Endothelial cell of umbilical vein (primary cell): ENCODE results near the gene KCNMA1. TPM values are rescaled to one million over a fixed set of nuclear protein-coding genes. Genes with fewer than 3 reads are reported as not detected.
A peak's percentile ranks its signal among the peaks of the same experiment; 100 is the strongest.

Source experiments
- BruUV-seq: library from RNA; stranded (reverse); fragments of 400-500 nt; replicated peaks from 2 replicates; lab custom pipeline; 2021; lab: Mats Ljungman, UMichigan
- CTCF ChIA-PET: fragments of 300-600, 350-600 bp; sonication (Branson Sonifier 250); formaldehyde crosslinking; loops from one replicate; lab custom pipeline; 2021; ENCODE audit warnings: antibody characterized with exemption, inconsistent platforms; lab: Charles Lee
- POLR2A ChIA-PET: fragments of 300-600, 350-600 bp; sonication (Branson Sonifier 250); formaldehyde crosslinking; loops from one replicate; lab custom pipeline; 2021; ENCODE audit warnings: antibody characterized with exemption, inconsistent platforms; lab: Charles Lee
- DNase-seq: peaks from one replicate; pipeline ENCODE4 v3.0.0-alpha.2; 2011; ENCODE audit warnings: low read depth, low spot score
- FAIRE-seq: peaks from 2 replicates; lab custom pipeline; 2011; peaks lifted over from hg19 to GRCh38; lab: Jason Lieb, UNC
- H2AFZ ChIP-seq: 2 replicates; pipeline ENCODE4 v1.6.0; 2012; ENCODE audit warnings: low read depth, low read length, control low read depth, inconsistent platforms
- H3K27ac ChIP-seq: 2 replicates; pipeline ENCODE4 v1.5.1; 2011; ENCODE audit warnings: low read depth, mild to moderate bottlenecking, control low read depth, low read length, moderate library complexity; ENCODE audit not compliant: insufficient read depth
- H3K27me3 ChIP-seq, 2 experiments: 2 replicates each; pipeline versions ENCODE4 v1.6.0 to v1.6.1; 2011; ENCODE audit warnings: low read length in 2 of 2, mixed read lengths in 1 of 2; ENCODE audit not compliant: control insufficient read depth in 2 of 2, insufficient read depth in 2 of 2
- H3K36me3 ChIP-seq, 2 experiments: 2 replicates in 1 of 2; 3 replicates in 1 of 2; pipeline ENCODE4 v1.5.1; 2011; ENCODE audit warnings: low read length in 2 of 2, mild to moderate bottlenecking in 1 of 2, moderate library complexity in 1 of 2; ENCODE audit not compliant: control insufficient read depth in 2 of 2, insufficient read depth in 2 of 2; ENCODE audit errors: extremely low read depth in 1 of 2
- H3K4me1 ChIP-seq: 3 replicates; pipeline ENCODE4 v1.5.1; 2011; ENCODE audit warnings: mild to moderate bottlenecking, low read length; ENCODE audit not compliant: control insufficient read depth, insufficient read depth; ENCODE audit errors: extremely low read depth
- H3K4me2 ChIP-seq: 2 replicates; pipeline ENCODE4 v1.6.1; 2011; ENCODE audit warnings: low read length, control low read depth, mixed read lengths; ENCODE audit not compliant: insufficient read depth
- H3K4me3 ChIP-seq, 3 experiments: fragments of 200-600 bp in 1 of 3; sonication (generic), shearing (Covaris generic) in 1 of 3; replicated peaks in 1 of 3; 2 replicates each; pipeline ENCODE4 v1.5.1; 2011 to 2016; ENCODE audit warnings: control low read depth in 3 of 3, low read length in 3 of 3, mild to moderate bottlenecking in 2 of 3, inconsistent platforms in 1 of 3, low read depth in 1 of 3, moderate library complexity in 1 of 3; ENCODE audit not compliant: insufficient read depth in 1 of 3
- H3K79me2 ChIP-seq: 2 replicates; pipeline ENCODE4 v1.6.0; 2012; ENCODE audit warnings: low read length, inconsistent platforms; ENCODE audit not compliant: control insufficient read depth, insufficient read depth
- H3K9ac ChIP-seq: replicated peaks from 2 replicates; pipeline ENCODE3; 2011; ENCODE audit warnings: low read length, control low read depth; ENCODE audit not compliant: insufficient read depth; ENCODE audit errors: extremely low read depth
- H3K9me1 ChIP-seq: replicated peaks from 3 replicates; pipeline ENCODE4 v1.6.0; 2011; ENCODE audit warnings: mild to moderate bottlenecking, low read length; ENCODE audit not compliant: control insufficient read depth, insufficient read depth; ENCODE audit errors: extremely low read depth
- H3K9me3 ChIP-seq: replicated peaks from 2 replicates; pipeline ENCODE4 v1.5.1; 2012; ENCODE audit warnings: low read length, inconsistent platforms; ENCODE audit not compliant: control insufficient read depth, insufficient read depth
- H4K20me1 ChIP-seq: replicated peaks from 2 replicates; pipeline ENCODE3; 2011; ENCODE audit warnings: mild to moderate bottlenecking, low read length; ENCODE audit not compliant: control insufficient read depth, insufficient read depth; ENCODE audit errors: extremely low read depth
- CTCF ChIP-seq, 2 donors: IDR thresholded peaks; 1 replicate in 1 of 2; 2 replicates in 1 of 2; pipeline ENCODE4 v1.5.1; 2011; ENCODE audit warnings: low read length in 2 of 2, mild to moderate bottlenecking in 2 of 2, moderate library complexity in 2 of 2, control low read depth in 1 of 2, inconsistent platforms in 1 of 2, low read depth in 1 of 2; ENCODE audit not compliant: insufficient read depth in 1 of 2; ENCODE audit errors: extremely low read depth in 1 of 2
- EZH2 ChIP-seq: IDR thresholded peaks from 2 replicates; pipeline ENCODE4 v1.6.1; 2012; ENCODE audit warnings: borderline replicate concordance, low read depth, mild to moderate bottlenecking, moderate library complexity, low read length, inconsistent platforms; ENCODE audit not compliant: severe bottlenecking
- FOS ChIP-seq: IDR thresholded peaks from 2 replicates; pipeline ENCODE4 v1.6.1; 2011; ENCODE audit warnings: mild to moderate bottlenecking, low read length, moderate library complexity, borderline replicate concordance; ENCODE audit not compliant: insufficient read depth
- GATA2 ChIP-seq: IDR thresholded peaks from 2 replicates; pipeline ENCODE4 v1.7.0; 2011; ENCODE audit warnings: low read depth, mild to moderate bottlenecking, moderate library complexity, mixed read lengths, low read length; ENCODE audit not compliant: insufficient read length, insufficient read depth
- JUN ChIP-seq: IDR thresholded peaks from 2 replicates; pipeline ENCODE4 v1.6.1; 2011; ENCODE audit warnings: borderline replicate concordance, low read depth; ENCODE audit not compliant: insufficient read length, insufficient read depth
- MAX ChIP-seq: IDR thresholded peaks from 2 replicates; pipeline ENCODE4 v1.6.1; 2011; ENCODE audit not compliant: insufficient read depth, insufficient read length
- MYC ChIP-seq: IDR thresholded peaks from one replicate; pipeline ENCODE4 v1.6.1; 2011; ENCODE audit warnings: mild to moderate bottlenecking, low read depth, low read length
- POLR2A ChIP-seq: IDR thresholded peaks from 2 replicates; pipeline ENCODE4 v1.6.1; 2012; ENCODE audit warnings: low read depth, mild to moderate bottlenecking, control low read depth, low read length
- POLR2AphosphoS5 ChIP-seq: IDR thresholded peaks from 2 replicates; pipeline ENCODE4 v1.6.1; 2012; ENCODE audit warnings: low read depth, mild to moderate bottlenecking, control low read depth, low read length, moderate library complexity; ENCODE audit not compliant: insufficient read depth
- dilution Hi-C: fragments of 300-500 bp; cut with MboI; formaldehyde crosslinking; loops from one replicate; pipeline ENCODE4 v1.15.0; 2019; ENCODE audit warnings: low sequenced_read_pairs; ENCODE audit not compliant: extremely low pct_ligation_motif_present
- intact Hi-C: fragments of 100-400 bp; cut with micrococcal nuclease; formaldehyde crosslinking; loops from one replicate; pipeline ENCODE4 v1.10.0; 2022
- polyA plus RNA-seq, 4 experiments: library from polyadenylated mRNA; depleted of rRNA in 3 of 4; stranded (reverse) in 3 of 4; unstranded in 1 of 4; fragments of >200 nt; gene quantifications; 2 replicates each; pipeline versions ENCODE4 v1.2.1 to v1.2.3, GENCODE V29; 2011 to 2012; ENCODE audit warnings: missing spikeins in 1 of 4
- total RNA-seq: library from RNA; stranded (reverse); gene quantifications from 2 replicates; pipeline ENCODE4 v1.2.3, GENCODE V29; 2021

Gene KCNMA1
- total and polyA plus RNA-seq, 2 donors (not counting 3 experiments of a cell fraction or from before 2014, with no cell fraction given) = 0.10 to 0.82 TPM

- POLR2A ChIA-PET = interaction anchor here (0.9 kb wide), 1 partner anchor 13 kb away, joined by 4 read pairs; no protein-coding TSS in a partner anchor
- no peak for FAIRE-seq
Measured at GRCh38 chr10:77393411-77393810, 244.2 kb downstream of the KCNMA1 start.

More at GRCh38 chr10:77393411-77393810, 244.2 kb downstream of the KCNMA1 start:
- Histone ChIP-seq H3K9ac (peak overlapping the region; percentile 13), H3K4me3 (no peak overlapping the region), H3K27ac (peak overlapping the region; percentile 77), H4K20me1 (no peaks in the 10 kb centered on the region), H2AFZ (peak overlapping the region; percentile 1), H3K4me1 (peaks cover 33% of the 10 kb centered on the region), H3K27me3 (no peaks in the 10 kb centered on the region), H3K4me2 (peak overlapping the region; percentile 9), H3K9me1 (no peaks in the 10 kb centered on the region), H3K36me3 (no peaks in the 10 kb centered on the region), H3K9me3 (no peaks in the 10 kb centered on the region), H3K79me2 (no peaks in the 10 kb centered on the region)
- CTCF ChIA-PET = interaction anchor here (0.8 to 2.0 kb wide), 15 partner anchors 17 to 363 kb away, joined by 3 to 19 read pairs (median 4); partner anchors contain the start of gene KCNMA1
- no TSS peak for BruUV-seq
- no peak for DNase-seq
- intact Hi-C loops (loop anchor here (1.0 to 5.0 kb wide), 8 partner anchors 12 to 363 kb away; no protein-coding TSS in a partner anchor), dilution Hi-C loops (no loop called here)
- TF ChIP-seq EZH2 (no peak), MYC (no peak), MAX (no peak), CTCF (IDR thresholded peaks at IDR 0.05; ENCODE audit: extremely low read depth in 1 of 2, insufficient read depth in 1 of 2, low read depth in 1 of 2, low read length in 2 of 2) (no peak), GATA2 (no peak), POLR2AphosphoS5 (no peak), JUN (no peak), FOS (no peak), POLR2A (no peak)
